ENCODE measurements around the gene PARD6A. TPM values are rescaled to one million over a fixed set of nuclear protein-coding genes. Genes with fewer than 3 reads are reported as not detected.

PARD6A gene
- total RNA-seq, 1 experiment from 2014 or later = 10.8 TPM

DNA sequence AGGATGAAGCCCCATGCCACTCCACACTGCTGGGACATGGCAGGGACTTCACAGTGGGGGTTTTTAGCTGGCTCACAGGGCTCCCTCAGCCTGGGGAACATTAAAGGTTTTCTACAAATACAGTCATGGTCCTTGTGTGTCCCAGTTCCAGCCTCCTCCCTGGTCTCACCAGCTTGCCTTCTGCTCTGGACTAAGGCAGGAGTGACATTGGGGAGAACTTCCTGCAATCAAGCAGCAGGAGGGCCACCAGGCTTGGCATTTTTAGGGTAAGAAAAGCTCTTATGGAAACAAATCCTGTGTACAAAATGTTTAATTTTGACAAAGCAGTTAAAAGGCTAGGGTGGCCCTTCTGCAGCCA lies 1.9 kb downstream of the PARD6A start:
- in situ Hi-C loops (cut with HindIII; ENCODE audit: low pct_unique_long_range_greater_than_20kb, low sequenced_read_pairs) = no loop called here
- Histone ChIP-seq H3K9me3 (ENCODE audit: control insufficient read depth, insufficient read depth, low read depth, low read length) (no peaks in the 10 kb centered on the region), H3K4me1 (ENCODE audit: control insufficient read depth, insufficient read depth, low read length) (peaks cover 10% of the 10 kb centered on the region), H3K27me3 (ENCODE audit: control insufficient read depth, insufficient read depth, low read length) (no peaks in the 10 kb centered on the region), H3K27ac (ENCODE audit: low read length) (no peak overlapping the region), H3K36me3 (ENCODE audit: control insufficient read depth, insufficient read depth, low read length) (peaks cover 2% of the 10 kb centered on the region; the same call in 1 of the 2 replicates), H3K4me3 (ENCODE audit: low read depth in 2 of 2, low read length in 2 of 2) (no peak overlapping the region)
- ChIA-PET CTCF (interaction anchor here (0.6 kb wide), 2 partner anchors 28 to 358 kb away, joined by 4 to 15 read pairs; no protein-coding TSS in a partner anchor), POLR2A (no interaction called here)
- TF ChIP-seq TCF7L2 (IDR thresholded peaks at IDR 0.05; ENCODE audit: low read depth, low read length) (no peak), POLR2AphosphoS5 (IDR thresholded peaks at IDR 0.05; ENCODE audit: low read depth, low read length) (no peak), SIN3A (IDR thresholded peaks at IDR 0.05; ENCODE audit: borderline replicate concordance, insufficient read depth, low read depth, low read length) (no peak)
- TF ChIP-seq, protein P1, sequence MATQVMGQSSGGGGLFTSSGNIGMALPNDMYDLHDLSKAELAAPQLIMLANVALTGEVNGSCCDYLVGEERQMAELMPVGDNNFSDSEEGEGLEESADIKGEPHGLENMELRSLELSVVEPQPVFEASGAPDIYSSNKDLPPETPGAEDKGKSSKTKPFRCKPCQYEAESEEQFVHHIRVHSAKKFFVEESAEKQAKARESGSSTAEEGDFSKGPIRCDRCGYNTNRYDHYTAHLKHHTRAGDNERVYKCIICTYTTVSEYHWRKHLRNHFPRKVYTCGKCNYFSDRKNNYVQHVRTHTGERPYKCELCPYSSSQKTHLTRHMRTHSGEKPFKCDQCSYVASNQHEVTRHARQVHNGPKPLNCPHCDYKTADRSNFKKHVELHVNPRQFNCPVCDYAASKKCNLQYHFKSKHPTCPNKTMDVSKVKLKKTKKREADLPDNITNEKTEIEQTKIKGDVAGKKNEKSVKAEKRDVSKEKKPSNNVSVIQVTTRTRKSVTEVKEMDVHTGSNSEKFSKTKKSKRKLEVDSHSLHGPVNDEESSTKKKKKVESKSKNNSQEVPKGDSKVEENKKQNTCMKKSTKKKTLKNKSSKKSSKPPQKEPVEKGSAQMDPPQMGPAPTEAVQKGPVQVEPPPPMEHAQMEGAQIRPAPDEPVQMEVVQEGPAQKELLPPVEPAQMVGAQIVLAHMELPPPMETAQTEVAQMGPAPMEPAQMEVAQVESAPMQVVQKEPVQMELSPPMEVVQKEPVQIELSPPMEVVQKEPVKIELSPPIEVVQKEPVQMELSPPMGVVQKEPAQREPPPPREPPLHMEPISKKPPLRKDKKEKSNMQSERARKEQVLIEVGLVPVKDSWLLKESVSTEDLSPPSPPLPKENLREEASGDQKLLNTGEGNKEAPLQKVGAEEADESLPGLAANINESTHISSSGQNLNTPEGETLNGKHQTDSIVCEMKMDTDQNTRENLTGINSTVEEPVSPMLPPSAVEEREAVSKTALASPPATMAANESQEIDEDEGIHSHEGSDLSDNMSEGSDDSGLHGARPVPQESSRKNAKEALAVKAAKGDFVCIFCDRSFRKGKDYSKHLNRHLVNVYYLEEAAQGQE (IDR thresholded peaks at IDR 0.05; ENCODE audit: insufficient read depth in 1 of 2, low read depth in 2 of 2, low read length in 1 of 2) = no peak
- TF ChIP-seq, protein P2, sequence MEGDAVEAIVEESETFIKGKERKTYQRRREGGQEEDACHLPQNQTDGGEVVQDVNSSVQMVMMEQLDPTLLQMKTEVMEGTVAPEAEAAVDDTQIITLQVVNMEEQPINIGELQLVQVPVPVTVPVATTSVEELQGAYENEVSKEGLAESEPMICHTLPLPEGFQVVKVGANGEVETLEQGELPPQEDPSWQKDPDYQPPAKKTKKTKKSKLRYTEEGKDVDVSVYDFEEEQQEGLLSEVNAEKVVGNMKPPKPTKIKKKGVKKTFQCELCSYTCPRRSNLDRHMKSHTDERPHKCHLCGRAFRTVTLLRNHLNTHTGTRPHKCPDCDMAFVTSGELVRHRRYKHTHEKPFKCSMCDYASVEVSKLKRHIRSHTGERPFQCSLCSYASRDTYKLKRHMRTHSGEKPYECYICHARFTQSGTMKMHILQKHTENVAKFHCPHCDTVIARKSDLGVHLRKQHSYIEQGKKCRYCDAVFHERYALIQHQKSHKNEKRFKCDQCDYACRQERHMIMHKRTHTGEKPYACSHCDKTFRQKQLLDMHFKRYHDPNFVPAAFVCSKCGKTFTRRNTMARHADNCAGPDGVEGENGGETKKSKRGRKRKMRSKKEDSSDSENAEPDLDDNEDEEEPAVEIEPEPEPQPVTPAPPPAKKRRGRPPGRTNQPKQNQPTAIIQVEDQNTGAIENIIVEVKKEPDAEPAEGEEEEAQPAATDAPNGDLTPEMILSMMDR (IDR thresholded peaks at IDR 0.05) = no peak
- intact Hi-C loops (cut with micrococcal nuclease; ENCODE audit: unreplicated experiment) = no loop called here
- ATAC-seq (no peak), DNase-seq (ENCODE audit: low read depth, low spot score) (no peak)
- no TSS peak for BruUV-seq (replicated peaks)

DNA sequence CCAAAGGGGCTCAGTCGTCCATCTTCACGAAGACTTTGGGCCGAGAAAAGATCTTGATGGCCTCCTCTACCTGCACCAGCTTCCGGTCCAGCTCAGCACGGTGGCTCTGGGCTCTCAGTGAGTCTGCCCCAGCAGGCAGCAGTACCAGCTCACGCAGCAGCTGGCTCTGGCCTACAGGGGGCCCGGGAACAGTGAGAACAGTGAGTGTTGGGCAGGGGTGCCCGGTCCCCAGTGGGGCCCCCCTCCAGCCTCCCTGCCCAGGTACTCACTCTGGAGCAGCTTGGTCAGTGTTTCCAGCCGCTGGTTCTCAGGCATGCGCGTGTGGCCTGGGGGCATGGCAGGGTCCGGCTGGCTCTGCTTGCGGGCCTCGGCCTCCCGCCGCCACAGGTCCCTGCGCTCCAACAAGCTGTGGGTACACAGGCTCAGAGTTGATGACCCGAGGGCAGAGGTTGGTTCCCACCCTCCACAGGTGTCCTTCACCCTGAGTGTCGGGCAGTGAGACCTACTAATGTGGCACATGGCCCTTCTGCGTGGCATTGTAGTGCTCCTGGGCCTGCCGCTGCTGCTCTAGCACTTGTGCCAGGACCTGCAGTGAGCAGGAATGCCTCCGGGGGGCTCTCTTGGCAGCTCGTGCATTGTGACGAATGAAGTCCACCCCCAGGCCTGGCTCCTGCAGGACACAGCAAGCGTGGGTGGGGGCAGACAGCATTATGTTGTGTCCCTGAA lies 2.6 kb downstream of the PARD6A start:
- POLR2A ChIA-PET = no interaction called here
- CTCF ChIA-PET = interaction anchor here (0.6 kb wide), 2 partner anchors 29 to 359 kb away, joined by 4 to 15 read pairs; no protein-coding TSS in a partner anchor
- Histone ChIP-seq H3K9me3 (ENCODE audit: control insufficient read depth, insufficient read depth, low read depth, low read length) (no peaks in the 10 kb centered on the region), H3K4me1 (ENCODE audit: control insufficient read depth, insufficient read depth, low read length) (peaks cover 16% of the 10 kb centered on the region), H3K27ac (ENCODE audit: low read length) (no peak overlapping the region), H3K4me3 (ENCODE audit: low read depth in 2 of 2, low read length in 2 of 2) (no peak overlapping the region), H3K36me3 (ENCODE audit: control insufficient read depth, insufficient read depth, low read length) (peaks cover 2% of the 10 kb centered on the region; the same call in 1 of the 2 replicates), H3K27me3 (ENCODE audit: control insufficient read depth, insufficient read depth, low read length) (no peaks in the 10 kb centered on the region)
- TF ChIP-seq, protein P2 (IDR thresholded peaks at IDR 0.05) = peak; percentile 52; the same call in 1 of the 2 replicates
- TF ChIP-seq TCF7L2 (IDR thresholded peaks at IDR 0.05; ENCODE audit: low read depth, low read length) = no peak
- DNase-seq (ENCODE audit: low read depth, low spot score) = no peak
- in situ Hi-C loops (cut with HindIII; ENCODE audit: low pct_unique_long_range_greater_than_20kb, low sequenced_read_pairs) (no loop called here), intact Hi-C loops (cut with micrococcal nuclease; ENCODE audit: unreplicated experiment) (no loop called here)
- no peak for ATAC-seq
- BruUV-seq (replicated peaks) = no TSS peak
